Left colon (tissue), 2 donors: ENCODE data around the gene EXD3. TPM values are rescaled to one million over a fixed set of nuclear protein-coding genes. Genes with fewer than 3 reads are reported as not detected.
"Not testable (repeated sequence)": the region's sequence is repeated elsewhere in the genome, so short reads cannot be mapped to it uniquely, and the experiment has no call there.

Experiments used
- ATAC-seq: fragments of 200-7000 bp; cut with Tn5 transposase; one replicate; pipeline ENCODE4 v1.9.1; 2020; ENCODE audit warnings: mild to moderate bottlenecking, moderate library complexity
- DNase-seq, 2 donors: peaks; one replicate each; pipeline ENCODE4 v3.0.0-alpha.2; 2020
- intact Hi-C, 2 donors: fragments of 100-400 bp; cut with DNase I in 1 of 2; cut with micrococcal nuclease in 1 of 2; formaldehyde crosslinking; loops; one replicate each; pipeline versions ENCODE4 v1.11.2 to v1.14.0; 2022; cut with DNase I, micrococcal nuclease
- microRNA-seq, 2 donors: library from miRNA; unstranded; fragments of <30 nt; microRNA quantifications; one replicate each; pipeline versions ENCODE4 v1.1.0 to v1.2.0, GENCODE V29; 2020
- total RNA-seq, 2 donors: library from RNA; stranded (reverse); fragmentation: NEBNext Ultra II Directional; extraction: Animal tissue kit (Norgen Biotek cat#: 25700); gene quantifications; one replicate each; pipeline ENCODE4 v1.2.1, GENCODE V29; 2021
- donor health status: DM: no; HTN: no; CAD: no.
- donor health status: DM: yes; HTN: yes; CAD: no.

The EXD3 gene
- total RNA-seq, 2 donors from 2014 or later = 44.1 to 57.3 TPM

DNA sequence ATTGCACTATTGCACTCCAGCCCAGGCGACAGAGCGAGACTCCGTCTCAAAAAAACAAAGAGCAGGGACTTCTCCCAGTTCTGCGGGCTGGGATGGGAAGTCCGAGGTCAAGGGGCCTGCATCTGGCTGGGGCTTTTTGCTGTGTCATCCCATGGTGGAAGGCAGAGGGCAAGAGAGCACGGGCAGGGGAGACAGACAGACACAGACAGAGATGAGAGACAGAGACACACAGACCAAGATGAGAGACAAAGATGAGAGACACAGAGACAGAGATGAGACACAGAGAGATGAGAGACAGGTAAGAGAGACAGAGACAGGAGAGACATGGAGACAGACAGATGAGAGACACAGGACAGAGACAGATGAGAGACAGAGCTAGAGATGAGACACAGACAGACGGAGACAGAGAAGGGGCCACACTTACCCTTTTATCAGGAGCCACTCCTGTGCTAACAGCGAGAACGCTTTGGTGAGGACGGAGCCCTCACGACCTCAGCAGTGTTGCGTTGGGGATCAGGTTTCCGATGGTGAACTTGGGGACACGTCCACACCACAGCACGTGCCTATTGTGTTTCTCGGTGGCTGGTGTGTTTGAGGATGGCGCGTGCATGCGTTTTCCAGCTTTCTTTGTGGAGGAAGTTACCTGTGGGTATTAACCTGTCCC is 154.3 kb downstream of the EXD3 start:
- ATAC-seq = no peak

DNA sequence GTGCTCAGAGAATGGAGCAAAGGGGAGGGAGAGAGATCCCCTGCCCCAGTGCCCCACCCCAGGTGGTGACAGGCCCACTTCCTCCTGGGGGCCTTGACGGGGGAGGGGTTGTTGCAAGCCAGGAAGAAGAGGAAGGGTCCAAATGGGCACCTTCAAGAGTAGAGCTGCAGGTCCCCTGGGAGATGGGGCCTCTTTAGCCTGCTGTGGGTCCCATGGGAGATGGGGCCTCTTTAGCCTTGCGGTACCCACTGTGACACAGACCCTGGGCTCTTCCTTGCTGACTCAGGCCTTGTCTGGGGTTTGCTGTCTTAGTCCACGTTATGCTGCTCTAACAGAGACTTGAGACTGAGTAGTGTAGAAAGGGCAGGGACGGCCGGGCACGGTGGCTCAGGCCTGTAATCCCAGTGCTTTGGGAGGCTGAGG is 155.0 kb downstream of the EXD3 start:
- ATAC-seq (no peak), DNase-seq (no peak)
- intact Hi-C loops = no loop called here

More for the DNA sequence above, 154.3 kb downstream of the EXD3 start:
- intact Hi-C loops = no loop called here
- no peak for DNase-seq

DNA sequence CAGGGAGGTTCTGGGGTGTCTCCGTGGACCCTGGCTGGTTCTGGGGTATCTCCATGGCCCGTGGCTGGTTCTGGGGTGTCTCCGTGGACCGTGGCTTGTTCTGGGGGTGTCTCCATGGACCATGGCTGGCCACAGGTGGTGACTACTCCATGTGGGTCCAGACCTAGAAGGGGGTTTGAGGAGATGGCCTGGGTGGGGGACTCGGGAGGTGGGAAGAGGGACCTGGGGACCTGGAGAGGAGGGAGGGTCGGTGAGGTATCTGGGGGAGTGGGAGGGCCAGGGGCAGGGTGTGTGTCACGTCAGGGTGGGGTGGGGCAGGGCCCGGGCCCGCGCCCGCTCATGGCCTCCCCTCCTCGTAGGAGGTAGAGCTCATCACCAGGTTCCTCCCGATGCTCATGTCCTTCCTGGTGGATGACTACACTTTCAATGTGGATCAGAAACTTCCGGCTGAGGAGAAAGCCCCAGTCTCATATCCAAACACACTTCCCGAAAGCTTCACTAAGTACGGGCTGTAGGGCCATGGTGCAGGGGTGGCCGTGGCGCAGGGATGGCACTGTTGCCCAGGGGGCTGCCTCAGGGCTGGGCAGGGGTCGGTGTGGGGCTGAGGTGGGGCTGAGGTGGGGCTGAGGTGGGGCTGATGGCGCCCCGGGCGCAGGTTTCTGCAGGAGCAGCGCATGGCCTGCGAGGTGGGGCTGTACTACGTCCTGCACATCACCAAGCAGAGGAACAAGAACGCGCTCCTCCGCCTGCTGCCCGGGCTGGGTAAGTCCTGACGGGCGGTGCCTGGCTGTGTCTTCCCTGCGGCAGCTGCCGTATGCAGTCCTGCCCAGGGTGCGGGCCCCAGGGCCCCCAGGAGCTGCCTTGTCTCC is 156.1 kb downstream of the EXD3 start:
- no peak for DNase-seq
- ATAC-seq = no peak
- intact Hi-C loops = no loop called here

DNA sequence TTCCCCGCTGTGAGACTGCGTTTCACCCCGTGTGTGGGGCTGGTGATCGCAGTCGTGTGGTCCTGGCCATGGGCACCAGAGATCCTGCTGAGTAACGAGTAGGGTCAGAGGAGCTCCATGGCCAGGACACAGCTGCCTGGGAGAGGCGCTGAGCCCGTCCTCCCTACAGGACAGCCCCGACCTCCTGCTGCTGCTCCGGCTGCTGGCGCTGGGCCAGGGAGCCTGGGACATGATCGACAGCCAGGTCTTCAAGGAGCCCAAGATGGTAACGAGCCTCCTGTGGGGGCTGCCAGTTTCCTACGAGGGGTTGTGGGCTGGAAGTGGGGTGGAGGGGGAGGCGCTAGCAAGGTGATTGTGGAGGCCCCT is 156.8 kb downstream of the EXD3 start:
- DNase-seq = no peak
- ATAC-seq = no peak
- intact Hi-C loops = no loop called here

DNA sequence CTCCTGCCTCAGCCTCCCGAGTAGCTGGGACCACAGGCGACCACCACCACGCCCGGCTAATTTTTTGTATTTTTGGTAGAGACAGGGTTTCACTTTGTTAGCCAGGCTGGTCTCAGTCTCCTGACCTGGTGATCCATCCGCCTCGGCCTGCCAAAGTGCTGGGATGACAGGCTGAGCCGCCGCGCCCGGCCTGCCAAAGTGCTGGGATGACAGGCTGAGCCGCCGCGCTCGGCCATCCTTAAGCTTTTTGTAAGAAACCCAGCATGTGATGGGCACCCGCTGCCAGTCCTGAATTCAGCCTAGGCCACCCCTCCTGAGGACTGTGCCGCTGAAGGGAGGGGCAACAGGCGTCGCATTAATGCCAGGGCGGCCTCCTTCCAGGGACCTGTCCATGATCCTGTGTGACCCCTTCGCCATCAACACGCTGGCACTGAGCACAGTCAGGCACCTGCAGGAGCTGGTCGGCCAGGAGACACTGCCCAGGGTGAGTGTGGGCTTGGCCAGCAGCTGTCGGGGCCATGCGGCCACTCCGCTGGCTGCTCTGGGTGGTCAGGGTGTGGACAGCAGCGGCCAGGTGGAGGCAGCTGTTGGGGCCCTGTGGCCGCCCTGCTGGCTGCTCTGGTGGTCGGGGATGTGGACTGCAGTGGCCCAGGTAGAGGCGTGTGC is 157.3 kb downstream of the EXD3 start:
- intact Hi-C loops = no loop called here
- ATAC-seq = no peak
- no peak for DNase-seq

DNA sequence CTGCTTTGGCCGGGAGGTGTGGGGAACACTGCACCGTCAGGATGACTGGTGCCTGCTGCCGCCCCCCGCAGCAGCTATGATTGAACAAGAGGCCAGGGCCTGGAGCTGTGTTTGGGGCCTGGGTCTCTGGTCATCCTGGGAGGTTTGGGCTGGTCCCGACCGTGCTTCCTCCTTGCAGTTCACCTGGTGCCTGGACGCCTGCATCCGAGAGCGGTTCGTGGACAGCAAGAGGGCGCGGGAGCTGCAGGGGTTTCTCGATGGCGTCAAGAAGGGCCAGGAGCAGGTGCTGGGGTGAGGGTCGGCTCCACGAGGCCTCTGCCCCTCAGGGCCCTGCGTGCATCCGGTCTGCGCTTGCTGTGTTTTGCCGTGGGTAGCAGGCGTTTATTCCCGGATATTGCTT is 158.9 kb downstream of the EXD3 start:
- intact Hi-C loops = no loop called here
- DNase-seq (no peak), ATAC-seq (no peak)

DNA sequence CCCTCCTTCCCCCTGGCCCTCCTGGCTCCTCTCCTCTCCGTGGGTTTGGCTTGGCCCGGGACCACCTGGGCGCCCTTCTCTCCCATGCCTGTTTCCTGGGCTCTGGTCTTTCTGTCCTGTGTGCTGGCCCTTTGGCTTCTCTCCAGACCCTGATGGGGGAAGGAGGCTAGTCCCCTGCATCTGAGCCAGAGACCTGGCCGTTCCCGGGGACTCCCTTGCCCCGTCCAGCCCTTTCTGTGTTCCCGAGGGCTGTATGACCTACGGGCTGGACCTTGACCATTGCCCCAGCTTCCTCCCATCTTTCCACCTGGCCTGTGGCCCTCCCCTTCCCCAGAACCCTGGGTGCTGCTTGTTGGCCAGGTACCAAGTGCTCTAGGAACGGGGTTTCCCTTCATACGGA is 159.5 kb downstream of the EXD3 start:
- intact Hi-C loops = no loop called here
- ATAC-seq (no peak), DNase-seq (no peak)

DNA sequence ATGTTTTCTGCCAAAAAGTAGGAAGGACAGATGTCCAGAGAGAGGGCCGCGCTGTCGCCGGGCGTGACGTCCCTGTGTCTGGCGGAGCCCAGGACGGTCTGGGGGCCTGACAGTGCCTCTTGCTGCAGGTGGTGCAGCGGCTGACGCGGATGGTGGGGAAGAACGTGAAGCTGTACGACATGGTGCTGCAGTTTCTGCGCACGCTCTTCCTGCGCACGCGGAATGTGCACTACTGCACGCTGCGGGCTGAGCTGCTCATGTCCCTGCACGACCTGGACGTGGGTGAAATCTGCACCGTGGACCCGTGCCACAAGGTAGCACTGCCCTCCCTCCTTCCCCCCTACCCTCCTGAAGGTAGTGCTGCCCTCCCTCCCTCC is 160.1 kb downstream of the EXD3 start:
- ATAC-seq = peak; percentile 9
- no peak for DNase-seq
- intact Hi-C loops = no loop called here

DNA sequence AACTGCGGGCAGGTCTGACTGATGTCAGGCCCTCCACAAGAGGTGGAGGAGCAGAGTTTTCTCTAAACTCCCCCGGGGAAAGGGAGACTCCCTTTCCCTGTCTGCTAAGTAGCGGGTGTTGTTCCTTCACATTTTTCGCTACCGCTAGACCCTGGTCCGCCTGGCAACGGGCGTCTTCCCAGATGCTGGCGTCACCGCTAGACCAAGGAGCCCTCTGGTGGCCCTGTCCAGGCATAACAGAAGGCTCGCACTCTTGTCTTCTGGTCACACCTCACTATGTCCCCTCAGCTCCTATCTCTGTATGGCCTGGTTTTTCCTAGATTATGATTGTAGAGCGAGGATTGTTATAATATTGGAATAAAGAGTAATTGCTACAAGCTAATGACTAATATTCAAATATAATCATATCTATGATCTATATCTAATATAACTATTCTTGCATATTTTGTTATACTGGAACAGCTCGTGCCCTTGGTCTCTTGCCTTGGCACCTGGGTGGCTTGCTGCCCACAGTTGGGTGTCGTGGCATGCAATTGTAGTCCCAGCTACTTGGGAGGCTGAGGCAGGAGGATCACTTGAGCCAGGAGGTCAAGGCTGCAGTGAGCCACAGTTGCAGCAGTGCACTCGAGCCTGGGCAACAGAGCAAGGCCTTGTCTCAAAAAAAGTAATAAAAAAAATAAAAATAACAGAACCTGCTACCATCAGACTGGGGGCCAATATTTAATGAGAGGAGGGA is 160.6 kb downstream of the EXD3 start:
- intact Hi-C loops = not testable (repeated sequence)
- ATAC-seq (peak; percentile 32), DNase-seq (peak in 1 of 2 donors; percentile 28)

Small RNA genes within 50 kb of the gene (microRNA-seq; reads per million reads assigned to microRNA genes)
- 1.1 to 2.7 reads per million in 2 donors for gene MIR7114

Other genes starting within 250 kb of the EXD3 start
- gene ANAPC2, start 234.6 kb downstream of the EXD3 start, total RNA-seq = 10 to 100 TPM; 50.6 to 64.1 TPM
- gene SSNA1, start 234.5 kb downstream of the EXD3 start, total RNA-seq = 10 to 100 TPM; 56.7 to 68.8 TPM
- gene TPRN, start 222.4 kb downstream of the EXD3 start, total RNA-seq = 100 to 1,000 TPM; 134 to 154 TPM
- 10 to 100 TPM; 36.2 to 40.0 TPM for gene TMEM203, start 217.5 kb downstream of the EXD3 start, total RNA-seq
- 10 to 100 TPM; 12.1 to 18.8 TPM for gene NDOR1, start 217.5 kb downstream of the EXD3 start, total RNA-seq
- 1 to 10 TPM; 5.1 to 9.7 TPM for gene RNF208, start 200.9 kb downstream of the EXD3 start, total RNA-seq
- gene CYSRT1, start 198.0 kb downstream of the EXD3 start, total RNA-seq = under 1 TPM; 0.43 to 0.47 TPM
- gene RNF224, start 195.7 kb downstream of the EXD3 start, total RNA-seq = not detected
- not detected for gene SLC34A3, start 192.3 kb downstream of the EXD3 start, total RNA-seq
- 100 to 1,000 TPM; 353 to 486 TPM for gene TUBB4B, start 181.9 kb downstream of the EXD3 start, total RNA-seq
- gene STPG3, start 171.9 kb downstream of the EXD3 start, total RNA-seq = not detected
- 10 to 100 TPM; 61.6 to 70.3 TPM for gene NELFB, start 167.8 kb downstream of the EXD3 start, total RNA-seq
- 10 to 100 TPM; 59.3 to 60.8 TPM for gene TOR4A, start 145.4 kb downstream of the EXD3 start, total RNA-seq
- gene NRARP, start 120.9 kb downstream of the EXD3 start, total RNA-seq = 100 to 1,000 TPM; 163 to 181 TPM
- 10 to 100 TPM; 33.3 to 42.6 TPM for gene NOXA1, start 231 bp upstream of the EXD3 start, total RNA-seq
- 100 to 1,000 TPM; 108 to 120 TPM for gene ENTPD8, start 18.2 kb upstream of the EXD3 start, total RNA-seq
- 10 to 100 TPM; 39.9 to 52.0 TPM for gene NSMF, start 36.2 kb upstream of the EXD3 start, total RNA-seq
- 10 to 100 TPM; 18.4 to 22.4 TPM for gene PNPLA7, start 127.2 kb upstream of the EXD3 start, total RNA-seq
- 100 to 1,000 TPM; 109 to 136 TPM for gene MRPL41, start 128.7 kb upstream of the EXD3 start, total RNA-seq
- 10 to 100 TPM; 21.7 to 27.5 TPM for gene DPH7, start 155.8 kb upstream of the EXD3 start, total RNA-seq
- gene ZMYND19, start 167.3 kb upstream of the EXD3 start, total RNA-seq = 10 to 100 TPM; 12.5 to 22.4 TPM
- 100 to 1,000 TPM in 1 of 2 donors, 10 to 100 TPM in 1; 89.5 to 120 TPM for gene ARRDC1, start 182.5 kb upstream of the EXD3 start, total RNA-seq
- gene EHMT1, start 195.8 kb upstream of the EXD3 start, total RNA-seq = 10 to 100 TPM; 72.2 to 98.4 TPM